SK-N-SH (cell line): ENCODE data around the gene PRKG1. TPM values are rescaled to one million over a fixed set of nuclear protein-coding genes. Genes with fewer than 3 reads are reported as not detected.

Experiments
- CTCF ChIA-PET: fragments of 300-600, 350-600 bp; formaldehyde crosslinking; extraction: SDS; loops from one replicate; lab custom pipeline; 2021; lab: Yijun Ruan, JAX
- POLR2A ChIA-PET: fragments of 350-600 bp; sonication (Branson Sonifier 250); formaldehyde crosslinking; extraction: SDS; loops from one replicate; lab custom pipeline; 2020; ENCODE audit warnings: antibody characterized with exemption, inconsistent platforms; lab: Yijun Ruan, JAX
- DNase-seq: peaks from one replicate; pipeline ENCODE4 v3.0.0; 2012
- H2AFZ ChIP-seq: fragments of 200-600 bp; sonication (generic); 2 replicates; pipeline ENCODE4 v1.8.1; 2016; ENCODE audit warnings: antibody characterized with exemption, mild to moderate bottlenecking, low read depth
- H3F3A ChIP-seq: fragments of 200-600 bp; sonication (generic); replicated peaks from 2 replicates; pipeline ENCODE3; 2016; ENCODE audit warnings: antibody characterized with exemption, mild to moderate bottlenecking; ENCODE audit not compliant: insufficient read depth
- H3K27ac ChIP-seq, 2 experiments: fragments of 200-500 bp in 1 of 2; fragments of 200-600 bp in 1 of 2; sonication (Bioruptor generic) in 1 of 2; sonication (generic), shearing (Covaris generic) in 1 of 2; 2 replicates each; pipeline versions ENCODE4 v1.5.1 to v1.6.1; 2014 to 2016; ENCODE audit warnings: low read depth in 2 of 2, inconsistent platforms in 1 of 2, low read length in 1 of 2, mild to moderate bottlenecking in 1 of 2, mixed read lengths in 1 of 2
- H3K27me3 ChIP-seq: fragments of 200-600 bp; sonication (generic), shearing (Covaris generic); 2 replicates; pipeline ENCODE4 v1.6.1; 2016; ENCODE audit warnings: mixed run types; ENCODE audit not compliant: insufficient read depth
- H3K36me3 ChIP-seq, 2 experiments: fragments of 200-500 bp in 1 of 2; fragments of 200-600 bp in 1 of 2; sonication (Bioruptor generic) in 1 of 2; sonication (generic) in 1 of 2; replicated peaks in 1 of 2; 2 replicates each; pipeline versions ENCODE3 to v1.5.1; 2014 to 2016; ENCODE audit warnings: low read length in 1 of 2, mild to moderate bottlenecking in 1 of 2; ENCODE audit not compliant: insufficient read depth in 2 of 2, control insufficient read depth in 1 of 2
- H3K4me1 ChIP-seq, 2 experiments: fragments of 200-500 bp in 1 of 2; fragments of 200-600 bp in 1 of 2; sonication (Bioruptor generic) in 1 of 2; sonication (generic), shearing (Covaris generic) in 1 of 2; 2 replicates each; pipeline versions ENCODE4 v1.5.1 to v1.6.1; 2014 to 2016; ENCODE audit warnings: low read depth in 1 of 2, low read length in 1 of 2, mixed run types in 1 of 2; ENCODE audit not compliant: insufficient read depth in 2 of 2, control insufficient read depth in 1 of 2
- H3K4me2 ChIP-seq: fragments of 200-600 bp; sonication (generic), shearing (Covaris generic); 2 replicates; pipeline ENCODE4 v1.6.1; 2017; ENCODE audit warnings: mixed run types
- H3K4me3 ChIP-seq, 2 experiments: fragments of 200-500 bp in 1 of 2; fragments of 200-600 bp in 1 of 2; sonication (Bioruptor generic) in 1 of 2; sonication (generic), shearing (Covaris generic) in 1 of 2; 2 replicates each; pipeline versions ENCODE4 v1.5.1 to v1.8.1; 2014 to 2016; ENCODE audit warnings: low read depth in 2 of 2, inconsistent platforms in 1 of 2, low read length in 1 of 2, mild to moderate bottlenecking in 1 of 2, mixed read lengths in 1 of 2, moderate library complexity in 1 of 2
- H3K79me2 ChIP-seq: fragments of 200-600 bp; sonication (generic); 2 replicates; pipeline ENCODE4 v1.8.1; 2017; ENCODE audit warnings: mild to moderate bottlenecking; ENCODE audit not compliant: insufficient read depth
- H3K9ac ChIP-seq: fragments of 200-600 bp; sonication (generic); 2 replicates; pipeline ENCODE4 v1.6.1; 2017; ENCODE audit warnings: mixed run types
- H3K9me2 ChIP-seq: fragments of 200-600 bp; sonication (generic); 2 replicates; pipeline ENCODE4 v1.6.1; 2017; ENCODE audit warnings: mixed run types
- H3K9me3 ChIP-seq: fragments of 200-600 bp; sonication (generic); 2 replicates; pipeline ENCODE4 v1.6.1; 2017; ENCODE audit warnings: mixed run types, mild to moderate bottlenecking, moderate library complexity
- H4K20me1 ChIP-seq: fragments of 200-600 bp; sonication (generic); 2 replicates; pipeline ENCODE4 v1.6.1; 2017; ENCODE audit warnings: mild to moderate bottlenecking, mixed run types; ENCODE audit not compliant: insufficient read depth
- ELF1 ChIP-seq: IDR thresholded peaks from 2 replicates; pipeline ENCODE4 v1.4.0; 2012
- EP300 ChIP-seq, 2 experiments: IDR thresholded peaks; 2 replicates each; pipeline versions ENCODE4 v1.4.0 to v1.6.1; 2012; ENCODE audit warnings: borderline replicate concordance in 1 of 2, low read depth in 1 of 2, low read length in 1 of 2
- EZH2phosphoT487 ChIP-seq: fragments of 200-600 bp; sonication (generic); IDR thresholded peaks from 2 replicates; pipeline ENCODE4 v1.6.1; 2017; ENCODE audit warnings: low read depth, mixed run types, mild to moderate bottlenecking, antibody characterized with exemption, moderate library complexity, borderline replicate concordance
- FOSL2 ChIP-seq: IDR thresholded peaks from 2 replicates; pipeline ENCODE4 v1.4.0; 2012; ENCODE audit warnings: low read depth, mild to moderate bottlenecking, moderate library complexity, borderline replicate concordance
- IRF3 ChIP-seq: fragments of 150-350 bp; IDR thresholded peaks from 2 replicates; pipeline ENCODE4 v1.6.1; 2016; ENCODE audit warnings: mild to moderate bottlenecking, low read depth, low read length
- JUND ChIP-seq: IDR thresholded peaks from 2 replicates; pipeline ENCODE4 v1.4.0; 2012
- MEF2A ChIP-seq: IDR thresholded peaks from 2 replicates; pipeline ENCODE4 v1.4.0; 2012; ENCODE audit warnings: low read depth, borderline replicate concordance
- MXI1 ChIP-seq: IDR thresholded peaks from 2 replicates; pipeline ENCODE4 v1.6.1; 2012; ENCODE audit warnings: mild to moderate bottlenecking, low read depth, low read length, improper control_type of control experiment
- NRF1 ChIP-seq: IDR thresholded peaks from 2 replicates; pipeline ENCODE4 v1.6.1; 2012; ENCODE audit warnings: low read depth, mild to moderate bottlenecking, low read length
- POLR2AphosphoS5 ChIP-seq: IDR thresholded peaks from 2 replicates; pipeline ENCODE4 v1.6.1; 2012; ENCODE audit warnings: low read depth, low read length
- RAD21 ChIP-seq: IDR thresholded peaks from 2 replicates; pipeline ENCODE4 v1.6.1; 2012; ENCODE audit warnings: mild to moderate bottlenecking, low read length
- RCOR1 ChIP-seq: fragments of 150-350 bp; IDR thresholded peaks from 2 replicates; pipeline ENCODE4 v1.6.1; 2017; ENCODE audit warnings: antibody characterized with exemption, low read length
- REST ChIP-seq: IDR thresholded peaks from 2 replicates; pipeline ENCODE4 v1.6.1; 2012; ENCODE audit warnings: mild to moderate bottlenecking, low read depth, low read length, moderate library complexity
- RFX5 ChIP-seq: IDR thresholded peaks from 2 replicates; pipeline ENCODE4 v1.6.1; 2012; ENCODE audit warnings: mild to moderate bottlenecking, improper control_type of control experiment, low read length
- RXRA ChIP-seq: IDR thresholded peaks from 2 replicates; pipeline ENCODE4 v1.4.0; 2012; ENCODE audit warnings: low read depth, mild to moderate bottlenecking, borderline replicate concordance
- SIN3A ChIP-seq: IDR thresholded peaks from 2 replicates; pipeline ENCODE4 v1.6.1; 2012; ENCODE audit warnings: low read depth, mild to moderate bottlenecking, low read length, moderate library complexity, borderline replicate concordance
- SMC3 ChIP-seq: IDR thresholded peaks from 2 replicates; pipeline ENCODE4 v1.6.1; 2012; ENCODE audit warnings: low read depth, low read length, improper control_type of control experiment
- TEAD4 ChIP-seq: IDR thresholded peaks from 2 replicates; pipeline ENCODE4 v1.4.0; 2012; ENCODE audit warnings: mild to moderate bottlenecking, borderline replicate concordance; ENCODE audit not compliant: insufficient read depth
- USF2 ChIP-seq: fragments of 150-350 bp; IDR thresholded peaks from 2 replicates; pipeline ENCODE4 v1.6.1; 2017; ENCODE audit warnings: antibody characterized with exemption, low read length, low read depth, borderline replicate concordance
- YY1 ChIP-seq: IDR thresholded peaks from 2 replicates; pipeline ENCODE4 v1.4.0; 2012; ENCODE audit warnings: low read depth, mild to moderate bottlenecking
- WGBS: methylation state at CpG from one replicate; pipeline ENCODE4 v1.1.6; 2017; ENCODE audit warnings: low lambda C conversion rate; 5-methylcytosine and 5-hydroxymethylcytosine counted together
- polyA plus RNA-seq, 3 experiments: library from polyadenylated mRNA; depleted of rRNA; stranded (reverse); fragments of >200 nt; gene quantifications; 2 replicates each; pipeline ENCODE4 v1.2.3, GENCODE V29; 2012
- TF ChIP-seq, protein P1 (sequence below): IDR thresholded peaks from 2 replicates; pipeline ENCODE4 v1.4.0; 2012; ENCODE audit warnings: low read depth
- TF ChIP-seq, protein P2 (sequence below): IDR thresholded peaks from 2 replicates; pipeline ENCODE4; 2012

The PRKG1 gene
- polyA plus RNA-seq, 1 of the 3 experiments (the other 2 are of a cell fraction): 4.1 TPM

- Histone ChIP-seq H3K9ac (no peak overlapping the region), H3K4me2 (no peak overlapping the region), H4K20me1 (no peaks in the 10 kb centered on the region), H2AFZ (no peak overlapping the region), H3K4me1 (no peaks in the 10 kb centered on the region), H3K4me3 (no peak overlapping the region), H3K27me3 (no peaks in the 10 kb centered on the region), H3K27ac (no peak overlapping the region), H3K9me2 (no peaks in the 10 kb centered on the region), H3F3A (no peaks in the 10 kb centered on the region), H3K79me2 (no peaks in the 10 kb centered on the region), H3K9me3 (no peaks in the 10 kb centered on the region), H3K36me3 (no peaks in the 10 kb centered on the region)
- POLR2A ChIA-PET: no interaction called here
- no peak for TF ChIP-seq RAD21
- no peak for TF ChIP-seq SMC3
- no peak for TF ChIP-seq YY1
- no peak for TF ChIP-seq RCOR1
- TF ChIP-seq TEAD4: no peak
- no peak for TF ChIP-seq MXI1
- WGBS: 67% methylated on average over 2 of the region's 2 CpGs
- CTCF ChIA-PET: interaction anchor here (1.0 kb wide), 1 partner anchor 160 kb away, joined by 3 read pairs; no protein-coding TSS in a partner anchor
- no peak for DNase-seq
Observed at GRCh38 chr10:52056291-52056690, 982.0 kb downstream of the PRKG1 start.

GRCh38 chr10:52059089-52059488 is 984.8 kb downstream of the PRKG1 start:
- H3K4me3 ChIP-seq: no peak overlapping the region
- POLR2A ChIA-PET: no interaction called here

More at GRCh38 chr10:52059089-52059488, 984.8 kb downstream of the PRKG1 start:
- WGBS: 88% methylated on average over 1 of the region's 1 CpG
- TF ChIP-seq SIN3A (no peak), NRF1 (no peak), MEF2A (no peak), RCOR1 (no peak), ELF1 (no peak), RXRA (no peak), POLR2AphosphoS5 (no peak), JUND (no peak), TEAD4 (no peak), SMC3 (no peak), USF2 (no peak), IRF3 (no peak), EP300 (IDR thresholded peaks at IDR 0.05; ENCODE audit: borderline replicate concordance in 1 of 2, low read depth in 1 of 2, low read length in 1 of 2) (no peak), EZH2phosphoT487 (no peak), FOSL2 (no peak), RAD21 (no peak), REST (no peak), RFX5 (no peak)
- TF ChIP-seq, protein P1, sequence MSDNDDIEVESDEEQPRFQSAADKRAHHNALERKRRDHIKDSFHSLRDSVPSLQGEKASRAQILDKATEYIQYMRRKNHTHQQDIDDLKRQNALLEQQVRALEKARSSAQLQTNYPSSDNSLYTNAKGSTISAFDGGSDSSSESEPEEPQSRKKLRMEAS: no peak
- TF ChIP-seq, protein P2, sequence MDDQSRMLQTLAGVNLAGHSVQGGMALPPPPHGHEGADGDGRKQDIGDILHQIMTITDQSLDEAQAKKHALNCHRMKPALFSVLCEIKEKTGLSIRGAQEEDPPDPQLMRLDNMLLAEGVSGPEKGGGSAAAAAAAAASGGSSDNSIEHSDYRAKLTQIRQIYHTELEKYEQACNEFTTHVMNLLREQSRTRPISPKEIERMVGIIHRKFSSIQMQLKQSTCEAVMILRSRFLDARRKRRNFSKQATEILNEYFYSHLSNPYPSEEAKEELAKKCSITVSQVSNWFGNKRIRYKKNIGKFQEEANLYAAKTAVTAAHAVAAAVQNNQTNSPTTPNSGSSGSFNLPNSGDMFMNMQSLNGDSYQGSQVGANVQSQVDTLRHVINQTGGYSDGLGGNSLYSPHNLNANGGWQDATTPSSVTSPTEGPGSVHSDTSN: no peak
- Histone ChIP-seq H3F3A (no peaks in the 10 kb centered on the region), H3K9me2 (no peaks in the 10 kb centered on the region), H3K9me3 (no peaks in the 10 kb centered on the region), H3K79me2 (no peaks in the 10 kb centered on the region), H3K9ac (no peak overlapping the region), H3K4me1 (no peaks in the 10 kb centered on the region), H4K20me1 (no peaks in the 10 kb centered on the region), H2AFZ (no peak overlapping the region), H3K36me3 (no peaks in the 10 kb centered on the region), H3K27me3 (no peaks in the 10 kb centered on the region), H3K4me2 (no peak overlapping the region), H3K27ac (no peak overlapping the region)
- no peak for DNase-seq
- CTCF ChIA-PET: no interaction called here
